ENCODE data around the gene SP8.
"Not testable (repeated sequence)": the region's sequence is repeated elsewhere in the genome, so short reads cannot be mapped to it uniquely, and the experiment has no call there.

Gene SP8

GRCh38 chr7:20786779-20787659, at the start of gene SP8:
TSS of gene SP8 (minus strand) at chr7:20786886. CDS start at chr7:20786798, 88 bp downstream.
- no peak for DNase-seq (ENCODE audit: low spot score)

DNA sequence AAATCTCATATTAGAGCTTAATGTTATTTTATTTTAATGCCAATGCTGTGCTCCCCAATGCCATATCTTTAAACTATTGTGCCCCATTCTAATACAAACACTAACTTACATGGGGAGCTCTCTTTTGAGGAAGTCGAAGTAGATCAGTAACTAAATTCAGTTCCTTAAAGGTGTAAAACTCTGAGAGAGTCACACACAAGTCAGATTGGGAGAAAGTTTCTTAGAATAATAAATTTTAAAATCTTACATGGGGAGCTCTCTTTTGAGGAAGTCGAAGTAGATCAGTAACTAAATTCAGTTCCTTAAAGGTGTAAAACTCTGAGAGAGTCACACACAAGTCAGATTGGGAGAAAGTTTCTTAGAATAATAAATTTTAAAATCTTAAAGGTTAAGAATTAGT, 49.7 kb upstream of the SP8 start:
- not testable (repeated sequence) for DNase-seq (ENCODE audit: low spot score)

DNA sequence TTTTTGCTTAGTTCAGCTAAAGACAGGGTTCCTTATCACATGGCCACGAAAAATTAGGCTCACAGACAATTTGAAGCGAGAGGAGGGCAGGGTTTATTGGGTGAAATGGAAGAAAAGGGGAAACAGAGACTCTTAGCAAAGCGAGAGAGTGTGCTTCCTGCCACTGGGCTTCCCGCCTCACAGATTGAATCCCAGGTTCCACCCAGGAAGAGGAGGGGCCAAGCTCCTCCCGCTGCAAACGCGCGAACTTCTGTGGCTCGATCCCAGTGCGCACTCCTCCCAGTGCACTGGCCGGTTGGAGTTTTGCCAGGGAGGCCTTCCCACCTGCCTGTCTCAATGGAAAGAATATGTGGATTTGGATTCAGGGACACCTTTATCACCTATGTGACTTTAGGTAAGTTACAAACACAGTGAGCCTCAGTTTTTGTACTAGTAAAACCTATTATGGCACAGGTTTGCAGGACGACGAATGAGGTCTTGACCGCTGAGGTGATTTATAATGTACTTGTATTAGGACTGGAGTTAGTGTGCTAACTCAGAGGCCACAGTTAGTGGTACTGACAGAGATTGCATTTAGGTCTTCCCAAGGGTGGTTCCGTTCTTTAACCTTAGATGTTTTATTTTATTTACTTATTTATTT, 48.5 kb upstream of the SP8 start:
- no peak for DNase-seq (ENCODE audit: low spot score)

GRCh38 chr7:20834656-20835055, 48.0 kb upstream of the SP8 start:
- no peak for DNase-seq (ENCODE audit: low spot score)

DNA sequence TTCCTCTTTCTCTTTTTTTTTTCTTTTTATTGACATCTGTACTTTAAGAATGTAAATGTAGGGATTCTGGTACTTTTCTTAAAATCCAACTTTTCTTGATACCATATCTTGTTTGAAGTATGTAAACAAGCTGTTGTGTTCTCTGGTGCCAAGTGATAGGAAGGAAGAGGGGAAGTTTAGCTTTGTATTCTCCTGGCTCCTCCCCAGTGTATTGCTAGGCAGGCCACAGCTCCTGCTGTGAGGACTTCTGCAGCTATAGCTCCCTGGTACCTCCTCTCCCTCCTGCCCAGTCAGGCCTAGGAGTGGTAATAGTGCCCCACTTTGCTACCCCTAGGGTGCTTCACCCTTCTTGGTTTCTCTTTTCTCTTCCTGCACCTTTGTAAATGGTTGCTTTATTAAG, 45.3 kb upstream of the SP8 start:
- DNase-seq (ENCODE audit: low spot score) = no peak

DNA sequence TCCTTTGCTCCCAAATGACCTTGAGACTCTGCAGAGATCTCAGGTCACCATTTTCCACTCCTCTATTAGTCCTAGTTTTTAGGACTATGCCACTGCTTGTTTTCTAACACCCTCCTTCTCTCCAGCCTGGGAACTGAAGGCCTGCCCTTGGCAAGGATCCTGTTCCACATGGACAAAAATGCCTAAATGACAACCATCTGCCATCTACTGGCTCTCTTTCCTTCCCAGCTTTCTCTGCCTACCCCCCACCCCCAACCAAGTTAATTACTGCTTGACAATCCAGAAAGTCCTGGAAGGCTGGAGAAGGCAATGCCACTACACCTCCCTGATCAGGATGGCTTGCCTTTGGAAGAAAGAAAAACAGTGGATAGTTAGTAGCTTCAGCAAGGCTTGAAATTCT, 44.8 kb upstream of the SP8 start:
- DNase-seq (ENCODE audit: low spot score) = no peak

DNA sequence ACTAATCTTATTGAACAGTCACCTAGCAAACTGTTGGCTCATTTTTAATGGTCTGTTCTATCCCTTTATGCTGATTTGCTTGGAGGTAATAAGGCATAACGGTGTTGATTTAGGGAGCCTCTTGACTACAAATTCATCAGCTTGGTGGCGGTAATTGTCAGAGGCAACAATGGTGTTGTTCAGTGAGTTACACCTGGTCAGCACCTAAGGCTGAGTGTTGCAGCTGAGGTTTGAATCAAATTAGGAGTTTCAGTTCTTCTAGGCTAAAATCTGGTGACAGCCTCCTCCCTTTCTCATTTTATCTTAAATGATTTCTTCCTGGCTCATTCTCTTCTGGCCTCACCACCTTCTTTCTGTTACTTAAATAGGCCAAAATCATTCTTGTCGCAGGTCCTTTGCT, 42.3 kb upstream of the SP8 start:
- DNase-seq (ENCODE audit: low spot score) = no peak

- DNase-seq (ENCODE audit: low spot score) = no peak
Observed at GRCh38 chr7:20827172-20827571, 40.5 kb upstream of the SP8 start.

DNA sequence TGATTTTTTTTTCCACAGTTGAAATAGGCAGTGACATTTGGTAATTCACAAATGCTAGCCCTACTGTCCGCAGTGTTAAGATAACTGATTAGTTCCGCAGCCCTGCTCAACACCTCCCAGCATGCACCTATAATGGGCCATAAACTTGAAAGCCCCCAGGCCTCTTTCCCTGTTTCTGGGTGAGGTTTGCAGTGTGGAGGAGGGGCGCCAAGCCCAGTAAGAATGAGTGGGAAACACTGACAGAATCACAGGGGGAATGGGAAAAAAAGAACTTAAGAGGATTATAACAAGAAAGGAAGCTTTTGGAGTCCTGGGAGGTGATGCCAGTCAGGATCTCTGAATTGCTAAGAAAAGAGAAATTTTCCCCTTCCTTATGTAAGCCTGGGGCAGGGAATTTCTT, 39.6 kb upstream of the SP8 start:
- DNase-seq (ENCODE audit: low spot score) = no peak

- DNase-seq (ENCODE audit: low spot score) = no peak
Observed at GRCh38 chr7:20825555-20825954, 38.9 kb upstream of the SP8 start.

DNA sequence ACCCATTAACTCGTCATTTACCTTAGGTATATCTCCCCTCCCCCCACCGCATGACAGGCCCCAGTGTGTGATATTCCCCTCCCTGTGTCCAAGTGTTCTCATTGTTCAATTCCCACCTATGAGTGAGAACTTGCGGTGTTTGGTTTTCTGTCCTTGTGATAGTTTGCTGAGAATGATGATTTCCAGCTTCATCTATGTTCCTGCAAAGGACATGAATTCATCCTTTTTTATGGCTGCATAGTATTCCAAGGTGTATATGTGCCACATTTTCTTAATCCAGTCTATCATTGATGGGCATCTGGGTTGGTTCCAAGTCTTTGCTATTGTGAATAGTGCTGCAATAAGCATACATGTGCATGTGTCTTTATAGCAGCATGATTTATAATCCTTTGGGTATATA, 34.7 kb upstream of the SP8 start:
- DNase-seq (ENCODE audit: low spot score) = not testable (repeated sequence)

DNA sequence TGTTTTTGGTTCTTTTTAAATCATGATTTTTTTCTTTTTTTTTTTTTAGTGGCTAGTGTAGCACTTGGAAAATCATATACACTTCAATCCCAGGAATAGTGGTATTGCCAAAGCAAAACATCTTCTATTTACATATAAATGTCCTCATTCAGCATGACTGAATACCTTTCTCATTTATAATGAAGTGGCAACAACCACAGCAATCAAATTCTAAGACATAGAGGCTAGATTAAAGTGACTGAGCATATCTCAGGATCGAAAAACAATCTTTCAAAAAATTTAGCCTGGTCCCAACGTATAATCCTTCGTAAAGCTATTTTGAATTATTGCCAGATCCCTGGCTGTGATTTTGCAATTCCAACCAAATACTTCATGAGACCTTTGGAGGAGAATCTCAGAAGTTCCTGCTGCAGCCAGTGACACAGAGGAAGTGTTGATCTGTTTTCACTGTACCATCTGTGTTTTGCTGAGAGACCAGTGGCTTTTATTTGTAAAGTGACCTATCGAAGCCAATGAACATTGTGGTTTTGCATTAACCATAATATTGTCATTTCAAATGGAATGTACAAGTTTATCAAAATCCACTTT, 29.8 kb upstream of the SP8 start:
- no peak for DNase-seq (ENCODE audit: low spot score)

GRCh38 chr7:20804345-20804744, 17.7 kb upstream of the SP8 start:
- no peak for DNase-seq (ENCODE audit: low spot score)

- no peak for DNase-seq (ENCODE audit: low spot score)
Observed at GRCh38 chr7:20799566-20800366, 13.1 kb upstream of the SP8 start.

DNA sequence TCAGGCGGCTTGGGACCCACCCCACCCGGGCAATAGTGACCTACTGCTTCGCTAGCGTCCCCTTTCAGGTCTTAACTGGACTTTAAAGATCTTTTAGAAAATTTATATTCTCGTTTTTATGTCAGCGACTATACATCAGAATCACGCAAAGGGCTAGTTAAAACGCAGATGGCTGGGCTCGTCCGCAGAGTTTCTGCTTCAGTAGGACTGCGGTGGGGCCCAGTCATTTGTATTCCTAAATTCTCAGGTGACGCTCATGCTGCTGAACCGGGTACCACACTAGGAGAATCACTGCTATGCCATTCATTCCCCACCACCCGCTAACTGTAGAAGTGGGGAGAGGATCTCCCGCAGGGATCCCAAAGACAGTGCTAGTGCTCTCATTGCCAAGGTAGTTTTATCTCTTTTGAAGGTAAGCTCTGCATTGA, 12.0 kb upstream of the SP8 start:
- no peak for DNase-seq (ENCODE audit: low spot score)

- DNase-seq (ENCODE audit: low spot score) = no peak
Observed at GRCh38 chr7:20798081-20798693, 11.5 kb upstream of the SP8 start.

DNA sequence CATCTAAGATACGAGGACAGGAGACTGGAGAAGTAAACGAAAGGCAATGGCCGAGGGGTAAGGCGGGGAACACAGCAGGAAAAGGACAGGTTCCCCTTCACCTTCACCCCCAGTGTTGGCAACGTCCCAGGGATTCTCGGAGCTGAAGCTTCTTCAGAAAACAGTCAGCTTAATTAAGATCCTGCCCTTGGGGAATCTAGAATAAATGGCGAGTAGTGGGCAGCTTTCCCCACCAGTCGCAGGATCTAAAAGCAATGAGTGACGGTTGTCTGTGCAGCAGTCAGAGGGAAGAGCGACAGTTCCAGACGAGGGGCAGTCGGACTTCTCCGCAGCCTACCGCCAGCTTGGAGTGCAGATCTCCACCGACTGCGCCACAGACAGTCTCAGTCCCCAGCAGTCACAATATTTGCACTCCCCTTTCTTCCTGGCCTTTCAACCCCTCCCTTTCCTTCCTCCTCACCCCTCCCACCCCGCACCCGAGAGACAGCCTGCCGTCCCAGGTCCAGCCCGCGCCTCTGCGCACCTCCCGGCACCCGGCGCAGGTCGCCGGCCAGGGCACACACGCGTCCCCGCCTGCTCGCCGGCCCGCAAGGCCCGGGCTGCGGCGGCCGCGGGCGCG, 10.9 kb upstream of the SP8 start:
- DNase-seq (ENCODE audit: low spot score) = no peak

DNA sequence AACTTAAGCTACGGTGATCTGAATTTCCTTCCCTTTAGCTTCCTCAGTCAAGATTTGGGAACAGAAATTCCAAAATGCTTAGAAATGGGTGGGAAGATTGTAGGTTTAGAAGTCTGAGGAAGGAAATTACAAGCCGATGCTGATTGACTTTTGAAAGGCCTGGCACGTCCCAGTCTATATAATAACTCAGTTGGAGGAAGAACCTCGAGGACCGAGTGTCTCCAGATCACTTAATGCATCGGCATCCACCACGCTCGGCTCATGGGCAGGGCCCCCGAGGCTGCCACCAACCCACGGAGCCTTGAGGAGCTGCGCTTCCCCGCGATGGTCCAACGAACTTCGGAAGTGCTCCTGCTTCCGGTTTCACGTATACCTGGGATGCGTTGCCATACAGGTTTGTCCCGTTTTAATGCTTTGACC, 10.4 kb upstream of the SP8 start:
- DNase-seq (ENCODE audit: low spot score) = no peak

DNA sequence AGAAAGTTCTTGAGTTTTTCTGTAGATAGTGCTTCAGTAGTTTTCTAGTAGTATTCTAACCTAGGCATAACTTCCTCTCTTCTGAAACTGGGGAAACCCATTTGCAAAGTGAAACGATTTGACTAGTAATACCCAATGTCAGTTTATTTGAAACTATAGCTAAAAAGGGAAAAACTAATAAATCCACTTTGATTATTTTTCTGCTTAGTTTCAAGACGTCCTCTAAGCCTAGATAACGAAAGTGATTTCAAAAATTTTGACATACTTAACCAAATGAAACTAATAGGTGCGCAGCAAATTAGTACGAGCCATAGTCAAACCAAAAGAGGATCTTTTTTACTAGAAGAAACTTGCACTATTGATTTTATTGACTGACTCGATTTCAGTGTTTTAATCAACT, 9.8 kb upstream of the SP8 start:
- DNase-seq (ENCODE audit: low spot score) = no peak

DNA sequence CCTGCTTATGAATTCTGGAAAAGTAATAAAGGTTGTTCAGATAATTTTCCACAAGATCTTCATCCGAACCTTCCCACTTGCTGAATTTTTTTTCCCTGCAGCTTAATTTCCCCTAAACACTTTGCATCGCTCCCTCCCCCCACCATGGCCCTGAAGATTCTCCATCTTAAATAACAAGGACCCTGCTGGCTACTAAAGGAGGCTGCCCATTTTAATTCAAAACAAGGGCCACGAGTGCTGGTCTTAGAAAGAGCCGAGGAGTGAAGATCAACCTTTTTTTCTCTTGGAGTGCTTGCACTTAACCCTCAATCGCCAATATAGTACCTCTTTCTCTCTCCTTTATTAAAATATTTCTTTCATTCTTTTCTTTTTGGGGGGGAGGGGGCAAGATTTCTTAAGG, 9.2 kb upstream of the SP8 start:
- DNase-seq (ENCODE audit: low spot score) = no peak

DNA sequence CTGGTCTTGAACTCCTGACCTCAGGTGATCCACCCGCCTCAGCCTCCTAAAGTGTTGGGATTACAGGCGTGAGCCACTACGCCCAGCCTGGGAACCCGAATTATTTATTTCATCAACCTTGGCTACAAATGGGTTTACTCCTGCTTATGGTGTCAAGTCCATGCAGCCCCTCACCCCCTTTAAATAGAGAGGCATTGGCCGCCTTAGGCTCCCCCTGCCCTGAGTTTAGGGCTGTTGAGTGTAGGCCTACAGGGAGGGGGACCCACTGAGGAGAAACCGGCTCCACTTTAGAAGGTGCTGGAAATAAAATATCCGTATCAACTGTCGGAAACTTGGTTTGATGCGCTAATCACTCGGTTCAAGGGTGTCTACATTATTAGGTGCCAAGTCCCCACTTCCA, 8.7 kb upstream of the SP8 start:
- no peak for DNase-seq (ENCODE audit: low spot score)

DNA sequence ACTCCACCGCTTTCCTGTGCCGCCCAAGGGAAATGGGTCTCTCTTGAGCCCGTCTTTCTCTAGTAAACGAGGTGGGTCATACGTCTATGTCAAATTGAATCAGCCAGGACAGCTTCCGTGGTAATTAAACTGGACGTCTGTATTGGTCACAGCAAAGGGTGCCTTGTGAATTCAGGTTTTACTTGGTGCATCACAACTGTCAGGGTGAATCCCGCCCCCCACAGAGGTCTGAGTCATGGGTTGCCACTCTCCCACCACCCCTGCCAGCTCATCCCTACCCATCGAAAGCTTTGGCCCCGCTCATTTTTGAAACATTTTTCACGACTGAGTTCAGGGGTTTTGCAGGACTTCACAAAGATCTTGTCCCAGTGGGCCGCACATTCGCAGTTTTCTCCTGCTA, 8.0 kb upstream of the SP8 start:
- no peak for DNase-seq (ENCODE audit: low spot score)

Data from CD4-positive, alpha-beta T cell treated with Interleukin-15 for 4 hours (primary cell).